ENCODE measurements around the gene POU6F1. TPM values are rescaled to one million over a fixed set of nuclear protein-coding genes. Genes with fewer than 3 reads are reported as not detected.
"Not testable (repeated sequence)": the region's sequence is repeated elsewhere in the genome, so short reads cannot be mapped to it uniquely, and the experiment has no call there.

POU6F1 gene
- total and polyA plus RNA-seq, 2 donors from 2014 or later = 5.2 to 20.0 TPM

DNA sequence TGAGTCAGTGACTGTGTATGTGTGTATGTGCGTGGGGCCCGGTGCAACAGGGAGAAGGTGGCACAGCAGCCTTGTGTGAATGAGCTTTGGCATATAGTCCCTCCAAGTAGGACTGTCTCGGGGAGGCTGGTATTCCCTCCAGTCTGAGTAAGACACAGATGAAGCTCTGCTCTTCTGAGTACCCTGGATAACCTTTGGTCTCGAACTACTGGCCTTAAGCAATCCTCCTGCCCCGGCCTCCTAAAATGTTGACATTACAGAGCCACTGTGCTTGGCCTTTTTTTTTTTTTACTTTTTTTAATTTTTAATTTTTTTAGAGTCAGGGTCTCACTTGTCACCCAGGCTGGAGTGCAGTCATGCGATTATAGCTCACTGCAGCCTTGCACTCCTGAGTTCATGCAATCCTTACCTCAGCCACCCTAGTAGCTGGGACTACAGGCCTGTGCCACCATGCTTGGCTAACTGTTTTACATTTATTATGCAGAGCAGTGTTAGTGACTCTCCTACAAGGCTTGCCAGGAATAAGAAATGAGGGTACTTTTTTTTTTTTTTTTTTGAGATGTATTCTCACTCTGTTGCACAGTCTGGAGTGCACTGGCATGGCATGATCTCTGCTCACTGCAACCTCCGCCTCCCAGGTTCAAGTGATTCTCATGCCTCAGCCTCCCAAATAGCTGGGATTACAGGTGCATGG, 11.4 kb upstream of the POU6F1 start:
- DNase-seq = no peak
- intact Hi-C loops (cut with DNase I) = no loop called here
- Histone ChIP-seq H3K9ac (ENCODE audit: low read length in 3 of 3) (no peak overlapping the region), H3K4me1 (ENCODE audit: control insufficient read depth in 2 of 3, insufficient read depth in 2 of 3, low read depth in 1 of 3, low read length in 3 of 3) (peaks cover 0 to 2% (median 0%) of the 10 kb centered on the region in 3 donors), H3K27ac (ENCODE audit: low read depth in 2 of 2, low read length in 2 of 2) (no peak overlapping the region), H3K4me3 (ENCODE audit: low read length in 3 of 3) (no peak overlapping the region), H3K36me3 (ENCODE audit: control insufficient read depth in 2 of 3, insufficient read depth in 3 of 3, low read length in 3 of 3) (no peaks in the 10 kb centered on the region), H3K27me3 (ENCODE audit: control insufficient read depth, insufficient read depth, low read length) (no peaks in the 10 kb centered on the region), H3K9me3 (ENCODE audit: control insufficient read depth in 2 of 3, insufficient read depth in 1 of 3, low read length in 3 of 3) (no peaks in the 10 kb centered on the region)
- TF ChIP-seq, protein P1, sequence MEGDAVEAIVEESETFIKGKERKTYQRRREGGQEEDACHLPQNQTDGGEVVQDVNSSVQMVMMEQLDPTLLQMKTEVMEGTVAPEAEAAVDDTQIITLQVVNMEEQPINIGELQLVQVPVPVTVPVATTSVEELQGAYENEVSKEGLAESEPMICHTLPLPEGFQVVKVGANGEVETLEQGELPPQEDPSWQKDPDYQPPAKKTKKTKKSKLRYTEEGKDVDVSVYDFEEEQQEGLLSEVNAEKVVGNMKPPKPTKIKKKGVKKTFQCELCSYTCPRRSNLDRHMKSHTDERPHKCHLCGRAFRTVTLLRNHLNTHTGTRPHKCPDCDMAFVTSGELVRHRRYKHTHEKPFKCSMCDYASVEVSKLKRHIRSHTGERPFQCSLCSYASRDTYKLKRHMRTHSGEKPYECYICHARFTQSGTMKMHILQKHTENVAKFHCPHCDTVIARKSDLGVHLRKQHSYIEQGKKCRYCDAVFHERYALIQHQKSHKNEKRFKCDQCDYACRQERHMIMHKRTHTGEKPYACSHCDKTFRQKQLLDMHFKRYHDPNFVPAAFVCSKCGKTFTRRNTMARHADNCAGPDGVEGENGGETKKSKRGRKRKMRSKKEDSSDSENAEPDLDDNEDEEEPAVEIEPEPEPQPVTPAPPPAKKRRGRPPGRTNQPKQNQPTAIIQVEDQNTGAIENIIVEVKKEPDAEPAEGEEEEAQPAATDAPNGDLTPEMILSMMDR (IDR thresholded peaks at IDR 0.05; ENCODE audit: borderline replicate concordance, extremely low read depth, insufficient read depth) = no peak
- no peak for FAIRE-seq

DNA sequence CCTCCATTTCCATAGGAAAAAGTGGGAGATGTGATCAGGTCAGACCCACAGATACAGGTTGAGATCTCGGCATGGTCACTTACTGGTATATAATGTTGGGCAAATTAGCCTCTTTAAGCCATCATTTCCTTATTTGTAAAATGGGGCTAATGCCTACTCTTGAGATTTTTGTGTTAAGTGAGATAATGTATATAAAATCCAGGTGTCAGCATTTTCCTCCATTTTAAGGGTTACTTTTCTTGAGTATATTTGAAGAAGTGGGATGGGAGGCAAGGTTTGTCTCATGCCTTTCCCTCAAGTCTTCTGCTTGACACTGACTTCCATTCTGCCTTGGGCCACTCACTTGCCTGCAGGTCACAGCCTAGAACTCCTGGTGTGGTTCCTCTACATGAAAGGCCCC, 10.1 kb upstream of the POU6F1 start:
- Histone ChIP-seq H3K4me3 (ENCODE audit: low read length in 3 of 3) (no peak overlapping the region), H3K27me3 (ENCODE audit: control insufficient read depth, insufficient read depth, low read length) (no peaks in the 10 kb centered on the region), H3K9me3 (ENCODE audit: control insufficient read depth in 2 of 3, insufficient read depth in 1 of 3, low read length in 3 of 3) (no peaks in the 10 kb centered on the region), H3K9ac (ENCODE audit: low read length in 3 of 3) (no peak overlapping the region), H3K4me1 (ENCODE audit: control insufficient read depth in 2 of 3, insufficient read depth in 2 of 3, low read depth in 1 of 3, low read length in 3 of 3) (peaks cover 0 to 2% (median 0%) of the 10 kb centered on the region in 3 donors), H3K36me3 (ENCODE audit: control insufficient read depth in 2 of 3, insufficient read depth in 3 of 3, low read length in 3 of 3) (no peaks in the 10 kb centered on the region), H3K27ac (ENCODE audit: low read depth in 2 of 2, low read length in 2 of 2) (no peak overlapping the region)
- intact Hi-C loops (cut with DNase I) = no loop called here
- DNase-seq = peak in 1 of 5 donors; percentile 6
- no peak for FAIRE-seq
- TF ChIP-seq, protein P1 (IDR thresholded peaks at IDR 0.05; ENCODE audit: borderline replicate concordance, extremely low read depth, insufficient read depth) = no peak

DNA sequence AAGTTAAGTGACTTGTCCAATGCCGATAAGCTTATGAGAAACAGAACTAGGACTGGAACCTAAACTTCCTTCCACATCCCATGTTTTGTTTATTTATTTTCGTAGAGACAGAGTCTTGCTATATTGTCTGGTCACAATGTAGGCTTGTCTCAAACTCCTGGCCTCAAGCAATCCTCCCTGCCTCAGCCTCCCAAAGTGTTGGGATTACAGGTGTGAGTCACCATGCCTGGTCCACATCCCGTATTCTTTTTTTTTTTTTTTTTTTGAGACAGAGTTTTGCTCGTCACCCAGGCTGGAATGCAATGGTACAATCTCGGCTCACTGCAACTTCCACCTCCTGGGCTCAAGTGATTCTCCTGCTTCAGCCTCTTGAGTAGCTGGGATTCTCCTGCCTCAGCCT, 9.2 kb upstream of the POU6F1 start:
- H3K9ac ChIP-seq (ENCODE audit: low read length in 3 of 3); intact Hi-C loops (cut with DNase I); DNase-seq; FAIRE-seq; H3K36me3 ChIP-seq (ENCODE audit: control insufficient read depth in 2 of 3, insufficient read depth in 3 of 3, low read length in 3 of 3); H3K27me3 ChIP-seq (ENCODE audit: control insufficient read depth, insufficient read depth, low read length); H3K4me3 ChIP-seq (ENCODE audit: low read length in 3 of 3); H3K27ac ChIP-seq (ENCODE audit: low read depth in 2 of 2, low read length in 2 of 2); H3K9me3 ChIP-seq (ENCODE audit: control insufficient read depth in 2 of 3, insufficient read depth in 1 of 3, low read length in 3 of 3); H3K4me1 ChIP-seq (ENCODE audit: control insufficient read depth in 2 of 3, insufficient read depth in 2 of 3, low read depth in 1 of 3, low read length in 3 of 3): not testable (repeated sequence)

DNA sequence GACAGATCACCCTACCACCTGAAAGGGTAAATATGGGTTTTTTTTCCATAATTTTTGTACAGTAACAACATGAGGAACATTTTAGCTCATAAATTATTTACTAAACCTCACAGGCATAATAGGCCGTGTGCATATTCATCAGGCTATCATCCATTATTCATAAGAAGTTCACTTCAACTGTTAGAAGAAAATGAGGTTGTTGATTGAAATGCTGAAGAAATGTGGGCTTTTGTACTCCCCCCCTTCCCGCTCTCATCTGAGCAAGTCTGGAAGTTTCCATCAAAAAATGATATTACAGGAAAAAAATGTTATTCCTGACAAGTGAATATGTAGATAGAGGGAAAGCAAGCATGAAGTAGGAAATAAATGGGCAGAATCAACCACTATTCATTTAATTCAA, 7.9 kb upstream of the POU6F1 start:
- Histone ChIP-seq H3K9ac (ENCODE audit: low read length in 3 of 3) (no peak overlapping the region), H3K4me1 (ENCODE audit: control insufficient read depth in 2 of 3, insufficient read depth in 2 of 3, low read depth in 1 of 3, low read length in 3 of 3) (peaks cover 0 to 6% (median 0%) of the 10 kb centered on the region in 3 donors), H3K9me3 (ENCODE audit: control insufficient read depth in 2 of 3, insufficient read depth in 1 of 3, low read length in 3 of 3) (no peaks in the 10 kb centered on the region), H3K4me3 (ENCODE audit: low read length in 3 of 3) (no peak overlapping the region), H3K36me3 (ENCODE audit: control insufficient read depth in 2 of 3, insufficient read depth in 3 of 3, low read length in 3 of 3) (no peaks in the 10 kb centered on the region), H3K27ac (ENCODE audit: low read depth in 2 of 2, low read length in 2 of 2) (no peak overlapping the region), H3K27me3 (ENCODE audit: control insufficient read depth, insufficient read depth, low read length) (no peaks in the 10 kb centered on the region)
- intact Hi-C loops (cut with DNase I) = no loop called here
- no peak for DNase-seq
- no peak for FAIRE-seq
- TF ChIP-seq, protein P1 (IDR thresholded peaks at IDR 0.05; ENCODE audit: borderline replicate concordance, extremely low read depth, insufficient read depth) = no peak
